Stomach (tissue), 4 donors: ENCODE data around the gene LIMD2.

Experiments used
- CTCF ChIP-seq, 7 experiments: fragments of 450-650 bp in 4 of 7; fragments of 200-600 bp in 3 of 7; sonication (generic) in 3 of 7; IDR thresholded peaks; one replicate each; pipeline ENCODE4 v1.5.1; 2016 to 2019; ENCODE audit warnings: antibody characterized with exemption in 7 of 7, control low read depth in 2 of 7, mild to moderate bottlenecking in 1 of 7
- EP300 ChIP-seq: sonication (generic); formaldehyde crosslinking; IDR thresholded peaks from one replicate; pipeline ENCODE4 v1.6.1; 2017; ENCODE audit warnings: antibody characterized with exemption
- POLR2A ChIP-seq, 4 donors: fragments of 450-650 bp; IDR thresholded peaks; one replicate each; pipeline ENCODE4 v1.6.1; 2016; ENCODE audit warnings: antibody characterized with exemption in 4 of 4, control low read depth in 2 of 4, mild to moderate bottlenecking in 1 of 4, moderate library complexity in 1 of 4

GRCh38 chr17:63659850-63660249 lies 40.1 kb downstream of the LIMD2 start:
- no peak for TF ChIP-seq CTCF (IDR thresholded peaks at IDR 0.05)
- TF ChIP-seq POLR2A (IDR thresholded peaks at IDR 0.05): no peak
- TF ChIP-seq EP300: no peak
